ENCODE results near the gene NEB.

DNA sequence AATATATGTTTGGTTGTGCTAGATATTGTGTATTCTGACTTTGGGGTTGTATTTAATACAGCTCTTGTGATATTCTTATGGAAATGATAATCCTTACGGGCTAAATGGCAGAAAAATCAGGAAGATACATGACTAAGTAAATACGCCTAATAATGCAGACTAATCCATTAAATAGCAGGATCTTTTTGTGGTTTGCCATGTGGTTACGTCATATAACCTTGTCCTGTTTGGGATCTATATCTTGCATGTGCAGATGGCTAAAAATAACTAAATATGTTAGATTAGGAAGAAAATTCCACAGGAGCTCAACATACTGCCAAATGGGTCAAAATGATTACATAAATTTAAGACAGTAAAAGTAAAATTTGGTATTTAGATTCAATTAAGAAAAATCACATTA is 83.0 kb downstream of the NEB start:
- TF ChIP-seq, protein P1, sequence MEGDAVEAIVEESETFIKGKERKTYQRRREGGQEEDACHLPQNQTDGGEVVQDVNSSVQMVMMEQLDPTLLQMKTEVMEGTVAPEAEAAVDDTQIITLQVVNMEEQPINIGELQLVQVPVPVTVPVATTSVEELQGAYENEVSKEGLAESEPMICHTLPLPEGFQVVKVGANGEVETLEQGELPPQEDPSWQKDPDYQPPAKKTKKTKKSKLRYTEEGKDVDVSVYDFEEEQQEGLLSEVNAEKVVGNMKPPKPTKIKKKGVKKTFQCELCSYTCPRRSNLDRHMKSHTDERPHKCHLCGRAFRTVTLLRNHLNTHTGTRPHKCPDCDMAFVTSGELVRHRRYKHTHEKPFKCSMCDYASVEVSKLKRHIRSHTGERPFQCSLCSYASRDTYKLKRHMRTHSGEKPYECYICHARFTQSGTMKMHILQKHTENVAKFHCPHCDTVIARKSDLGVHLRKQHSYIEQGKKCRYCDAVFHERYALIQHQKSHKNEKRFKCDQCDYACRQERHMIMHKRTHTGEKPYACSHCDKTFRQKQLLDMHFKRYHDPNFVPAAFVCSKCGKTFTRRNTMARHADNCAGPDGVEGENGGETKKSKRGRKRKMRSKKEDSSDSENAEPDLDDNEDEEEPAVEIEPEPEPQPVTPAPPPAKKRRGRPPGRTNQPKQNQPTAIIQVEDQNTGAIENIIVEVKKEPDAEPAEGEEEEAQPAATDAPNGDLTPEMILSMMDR (IDR thresholded peaks at IDR 0.05), result no peak
- TF ChIP-seq POLR2A (IDR thresholded peaks at IDR 0.05), result no peak
- TF ChIP-seq EP300 (IDR thresholded peaks at IDR 0.05), result no peak
